ENCODE results near the gene LGALS7.
"Not testable (repeated sequence)": the region's sequence is repeated elsewhere in the genome, so short reads cannot be mapped to it uniquely, and the experiment has no call there.

Gene LGALS7

DNA sequence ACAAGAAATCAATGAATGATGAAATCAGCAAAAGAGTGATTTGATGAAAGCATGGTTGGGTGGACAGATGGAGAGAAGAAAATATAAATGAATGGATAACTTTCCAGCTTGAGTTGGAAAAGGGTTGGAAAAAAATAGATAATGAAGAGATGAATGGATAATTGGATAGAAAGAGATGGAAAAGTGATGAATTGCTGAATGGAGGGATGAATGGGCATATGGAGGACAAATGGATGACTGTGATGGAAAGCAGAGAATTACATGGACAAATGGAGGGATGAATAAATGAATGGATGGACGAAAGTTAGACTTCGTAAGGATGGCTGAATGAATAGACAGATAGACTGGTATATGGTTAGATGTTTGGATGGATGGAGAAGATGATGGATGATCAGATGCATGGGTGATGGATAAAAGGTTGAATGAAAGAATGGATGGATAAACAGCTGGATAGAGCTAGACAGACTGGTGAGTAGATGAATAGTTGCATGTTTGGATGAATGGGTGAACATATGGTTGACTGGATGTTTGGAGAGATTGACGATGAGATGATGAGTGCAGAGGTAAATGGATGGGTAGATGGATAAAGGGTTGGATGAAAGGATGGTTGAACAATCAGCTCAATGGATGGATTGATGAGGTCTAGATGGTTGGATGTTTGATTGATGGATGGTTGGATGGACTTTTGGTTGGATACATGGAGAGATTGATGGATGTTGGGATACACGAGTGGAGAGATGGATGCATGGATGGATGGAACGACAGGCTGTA, 27.4 kb upstream of the LGALS7 start:
- no peak for DNase-seq (ENCODE audit: low read depth in 2 of 2)

DNA sequence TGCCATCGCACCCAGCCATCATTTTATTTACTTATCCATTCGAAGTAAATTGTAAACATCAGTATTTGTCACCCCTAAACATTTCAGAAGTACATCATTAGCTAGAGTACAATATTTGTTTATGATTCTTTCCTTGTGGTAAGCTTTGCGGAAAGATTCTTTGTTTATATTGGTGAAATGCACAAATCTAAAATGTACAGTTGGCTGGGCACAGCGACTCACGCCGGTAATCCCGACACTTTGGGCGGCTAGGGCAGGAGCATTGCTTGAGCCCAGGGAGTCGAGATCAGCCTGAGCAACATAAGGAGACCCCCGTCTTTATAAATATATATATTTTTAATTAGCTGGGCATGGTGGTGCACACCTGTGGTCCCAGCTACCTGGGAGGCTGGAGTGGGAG, 25.8 kb upstream of the LGALS7 start:
- no peak for DNase-seq (ENCODE audit: low read depth in 2 of 2)

DNA sequence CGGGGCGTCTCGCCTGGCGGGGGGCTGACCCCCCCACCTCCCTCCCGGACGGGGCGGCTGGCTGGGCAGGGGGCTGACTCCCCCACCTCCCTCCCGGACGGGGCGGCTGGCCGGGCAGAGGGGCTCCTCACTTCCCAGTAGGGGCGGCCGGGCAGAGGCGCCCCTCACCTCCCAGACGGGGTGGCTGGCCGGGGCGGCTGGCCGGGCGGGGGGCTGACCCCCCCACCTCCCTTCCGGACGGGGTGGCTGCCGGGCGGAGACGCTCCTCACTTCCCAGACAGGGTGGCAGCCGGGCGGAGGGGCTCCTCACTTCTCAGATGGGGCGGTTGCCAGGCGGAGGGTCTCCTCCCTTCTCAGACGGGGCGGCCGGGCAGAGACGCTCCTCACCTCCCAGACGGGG, 24.5 kb upstream of the LGALS7 start:
- DNase-seq (ENCODE audit: low read depth in 2 of 2) = not testable (repeated sequence)

DNA sequence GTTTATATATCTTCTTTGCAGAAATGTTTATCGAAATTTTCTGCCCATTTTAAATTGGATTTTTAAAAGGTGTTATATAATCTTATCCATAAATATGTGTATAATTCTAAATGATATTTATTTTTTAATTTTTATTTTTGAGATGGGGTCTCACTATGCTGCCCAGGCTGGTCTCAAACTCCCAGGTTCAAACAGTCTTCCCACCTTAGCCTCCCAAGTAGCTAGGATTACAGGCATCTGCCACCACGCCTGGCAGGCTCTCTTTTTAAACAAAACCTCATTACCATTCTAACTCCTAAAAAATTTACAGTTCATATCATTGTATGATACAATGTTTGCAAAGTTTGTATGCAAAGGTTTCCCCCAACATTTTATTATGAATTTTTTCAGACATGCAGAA, 22.8 kb upstream of the LGALS7 start:
- no peak for DNase-seq (ENCODE audit: low read depth in 2 of 2)

DNA sequence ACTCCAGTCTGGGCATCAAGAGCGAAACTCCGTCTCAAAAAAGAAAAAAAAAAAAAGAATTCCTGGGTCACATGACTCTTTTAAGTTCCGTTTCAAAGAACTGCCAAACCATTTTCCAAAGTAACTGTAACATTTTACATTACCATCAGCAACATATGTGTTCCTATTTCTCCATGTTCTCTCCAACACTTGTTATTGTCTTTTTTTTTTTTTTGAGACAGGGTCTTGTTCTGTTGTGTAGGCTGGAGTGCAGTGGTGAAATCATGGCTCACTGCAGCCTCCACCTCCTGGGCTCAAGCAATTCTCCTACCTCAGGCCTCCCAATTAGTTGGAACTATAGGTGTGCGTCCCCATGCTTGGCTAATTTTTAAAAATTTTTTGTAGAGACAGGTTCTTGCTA, 22.2 kb upstream of the LGALS7 start:
- DNase-seq (ENCODE audit: low read depth in 2 of 2) = no peak

DNA sequence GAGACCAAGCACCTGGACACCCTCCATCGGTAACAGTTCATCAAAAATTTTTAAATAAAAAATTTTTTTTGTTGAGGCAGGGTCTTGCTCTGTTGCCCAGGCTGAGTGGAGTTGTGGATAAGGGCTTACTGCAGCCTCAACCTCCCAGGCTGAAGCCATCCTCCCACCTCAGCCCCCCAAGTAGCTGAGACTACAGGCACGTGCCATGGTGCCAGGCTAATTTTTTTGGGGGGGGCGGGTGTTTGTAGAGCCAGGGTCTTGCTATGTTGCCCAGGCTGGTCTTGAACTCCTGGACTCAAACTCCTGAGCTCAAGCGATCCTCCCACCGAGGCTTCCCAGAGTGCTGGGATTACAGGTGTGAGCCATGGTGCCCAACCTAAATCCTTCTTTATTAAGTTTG, 20.4 kb upstream of the LGALS7 start:
- DNase-seq (ENCODE audit: low read depth in 2 of 2) = no peak

DNA sequence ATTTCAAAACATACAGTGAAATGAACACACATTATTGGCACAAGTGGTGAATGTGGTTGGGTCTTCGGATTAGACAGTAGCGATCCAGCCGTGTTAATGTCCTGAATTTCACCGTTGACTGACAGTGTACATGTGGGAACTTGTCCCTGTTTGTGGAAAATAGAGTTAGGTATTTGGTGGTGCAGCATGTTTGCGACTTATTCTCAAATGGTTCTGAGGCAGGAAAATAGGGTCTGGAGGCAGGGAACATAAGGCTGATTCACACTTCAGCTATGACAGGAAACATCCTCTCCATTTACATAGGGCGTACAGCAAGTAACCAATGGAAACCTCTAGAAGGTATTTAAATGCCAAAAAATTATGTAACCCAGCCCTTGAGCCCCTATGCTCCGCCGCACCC, 19.9 kb upstream of the LGALS7 start:
- DNase-seq (ENCODE audit: low read depth in 2 of 2) = no peak

DNA sequence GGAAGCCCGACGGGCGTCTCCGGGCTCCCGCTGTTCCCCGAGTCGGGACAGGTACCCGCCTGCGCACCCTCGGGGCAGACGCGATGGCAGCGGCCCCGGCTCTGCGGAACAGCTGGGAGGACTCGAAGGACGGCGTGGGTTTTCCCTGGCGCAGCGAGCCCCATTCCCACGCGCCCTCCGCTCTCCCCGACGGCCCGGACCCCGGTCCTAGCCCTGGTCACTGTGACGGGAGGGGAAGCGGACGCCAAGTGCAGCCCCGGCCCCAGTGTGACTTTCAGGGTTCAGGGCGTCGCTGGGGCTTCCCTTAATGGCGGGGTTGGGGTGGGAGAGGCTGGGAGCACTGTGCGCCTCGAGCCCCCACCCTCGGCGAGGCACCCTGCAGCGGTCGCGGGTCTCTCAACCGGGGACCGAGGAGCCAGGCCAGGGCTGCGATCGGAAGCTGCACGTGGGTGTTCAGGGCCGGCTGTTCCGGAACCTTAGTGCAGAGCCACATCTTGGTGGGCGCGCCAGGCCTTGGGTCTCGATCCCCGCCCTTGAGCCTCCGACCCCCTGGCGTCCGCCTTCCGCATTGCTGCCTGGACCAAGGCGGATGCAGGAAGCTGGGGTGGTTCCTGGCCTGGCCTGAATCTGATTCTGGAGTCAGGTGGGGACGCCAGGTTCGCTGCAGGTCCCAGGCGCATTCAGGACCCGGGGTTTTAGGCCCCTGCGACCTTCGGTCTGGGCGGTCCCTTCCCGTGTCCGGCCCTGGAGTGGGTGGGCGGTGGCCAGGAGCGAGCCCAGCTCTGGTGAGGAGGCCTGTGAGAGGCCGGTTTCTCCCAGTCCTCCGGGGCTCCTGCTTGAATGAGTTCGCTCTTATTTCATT, 19.2 kb upstream of the LGALS7 start:
- peak in 1 of 2 donors; percentile 15 for DNase-seq (ENCODE audit: low read depth in 2 of 2)

DNA sequence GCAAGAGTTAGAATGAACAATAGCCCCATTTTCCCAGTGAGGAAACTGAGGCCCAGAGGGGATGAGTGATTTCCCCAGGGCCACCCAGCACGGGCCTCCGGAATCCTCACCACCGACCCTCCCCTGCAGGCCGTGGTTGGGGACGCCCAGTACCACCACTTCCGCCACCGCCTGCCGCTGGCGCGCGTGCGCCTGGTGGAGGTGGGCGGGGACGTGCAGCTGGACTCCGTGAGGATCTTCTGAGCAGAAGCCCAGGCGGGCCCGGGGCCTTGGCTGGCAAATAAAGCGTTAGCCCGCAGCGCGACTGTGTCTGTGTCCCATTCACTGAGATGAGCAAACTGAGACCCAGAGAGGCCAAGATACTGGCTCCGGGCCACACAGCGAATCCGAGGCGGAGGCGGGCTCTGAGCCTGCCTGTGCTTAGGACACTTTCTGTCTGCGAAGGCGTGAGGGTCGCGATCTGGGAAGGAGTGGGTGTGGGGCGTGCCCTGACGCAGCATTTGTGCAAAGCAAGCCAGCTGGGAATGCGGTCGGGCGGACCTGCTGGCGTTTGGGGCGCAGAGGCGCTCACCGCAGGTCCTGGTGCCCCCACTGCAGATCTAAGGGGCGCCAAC, 18.2 kb upstream of the LGALS7 start:
- not testable (repeated sequence) for DNase-seq (ENCODE audit: low read depth in 2 of 2)

DNA sequence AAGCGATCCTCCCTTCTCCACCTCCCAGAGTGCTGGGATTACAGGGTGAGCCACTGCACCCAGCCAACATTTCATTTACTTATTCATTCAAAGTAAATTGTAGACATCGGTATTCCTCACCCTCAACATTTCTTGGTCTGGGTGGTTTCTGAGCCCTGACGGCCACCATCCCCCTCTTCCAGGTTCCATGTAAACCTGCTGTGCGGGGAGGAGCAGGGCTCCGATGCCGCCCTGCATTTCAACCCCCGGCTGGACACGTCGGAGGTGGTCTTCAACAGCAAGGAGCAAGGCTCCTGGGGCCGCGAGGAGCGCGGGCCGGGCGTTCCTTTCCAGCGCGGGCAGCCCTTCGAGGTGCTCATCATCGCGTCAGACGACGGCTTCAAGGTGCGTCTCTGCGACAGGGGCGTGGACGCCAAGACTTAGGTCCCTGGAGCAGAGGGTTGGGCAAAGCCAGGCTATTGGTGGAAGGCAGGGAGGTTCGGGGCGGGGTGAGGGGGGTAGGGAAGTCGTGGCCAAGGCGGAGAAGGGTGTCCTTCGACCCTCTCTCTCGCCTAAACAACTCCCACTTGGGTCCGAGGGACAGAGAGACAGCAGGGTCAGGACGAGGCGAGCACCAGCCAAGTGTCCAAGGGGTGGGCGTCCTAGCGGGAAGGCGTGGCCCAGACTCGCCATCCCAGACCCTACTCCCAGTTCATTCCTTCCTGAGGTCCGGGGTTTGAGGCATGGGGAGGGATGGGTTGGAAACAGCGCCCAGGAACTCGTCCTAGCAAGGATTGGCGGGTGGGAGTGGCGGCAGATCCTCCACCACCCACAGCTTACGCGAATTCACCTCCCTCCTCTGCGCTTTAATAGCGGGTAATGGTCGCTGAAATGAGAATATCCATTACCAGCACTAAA, 17.4 kb upstream of the LGALS7 start:
- not testable (repeated sequence) for DNase-seq (ENCODE audit: low read depth in 2 of 2)

DNA sequence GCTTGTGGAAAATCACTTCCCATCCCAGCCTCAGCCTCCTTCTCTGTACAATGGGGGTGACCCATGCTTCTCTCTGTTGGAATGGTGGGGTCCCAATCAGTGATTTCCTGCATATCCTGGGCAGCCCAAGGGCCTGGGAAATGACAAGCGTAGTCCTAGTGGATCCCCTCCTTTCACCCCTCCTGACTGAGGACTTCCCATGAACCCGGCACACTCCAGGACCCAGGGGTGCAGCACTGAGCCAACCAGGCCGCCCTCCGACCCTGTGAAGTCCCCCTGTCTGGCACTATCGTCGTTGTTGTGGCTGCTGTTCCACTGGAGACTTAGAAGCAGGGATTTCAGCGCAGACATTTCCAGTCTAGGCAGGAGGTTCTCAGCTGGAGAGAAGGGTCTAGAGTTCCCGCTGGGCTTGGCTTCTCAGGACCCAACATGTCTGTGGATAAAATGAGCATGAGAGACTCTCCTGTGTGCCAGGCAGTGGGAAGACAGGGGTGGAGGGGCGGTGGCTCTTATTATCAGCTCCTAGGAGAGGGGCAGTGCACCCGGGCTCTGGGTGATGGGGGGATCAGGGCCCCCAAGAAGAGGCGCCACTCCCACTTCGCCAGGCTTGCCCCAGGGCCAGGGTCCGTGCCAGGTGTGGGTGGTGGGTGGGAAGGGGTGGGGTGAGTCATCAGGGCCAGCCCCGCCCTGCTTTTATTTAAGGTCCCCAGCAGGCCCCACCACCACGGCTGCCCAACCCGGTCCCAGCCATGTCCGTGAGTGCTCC, 15.3 kb upstream of the LGALS7 start, which contains the start of gene LGALS7B:
Gene LGALS7B (plus strand): TSS at position 723 of the 766 bp plus-strand sequence. CDS start 27 bp downstream, at position 750.
- DNase-seq (ENCODE audit: low read depth in 2 of 2) = no peak

DNA sequence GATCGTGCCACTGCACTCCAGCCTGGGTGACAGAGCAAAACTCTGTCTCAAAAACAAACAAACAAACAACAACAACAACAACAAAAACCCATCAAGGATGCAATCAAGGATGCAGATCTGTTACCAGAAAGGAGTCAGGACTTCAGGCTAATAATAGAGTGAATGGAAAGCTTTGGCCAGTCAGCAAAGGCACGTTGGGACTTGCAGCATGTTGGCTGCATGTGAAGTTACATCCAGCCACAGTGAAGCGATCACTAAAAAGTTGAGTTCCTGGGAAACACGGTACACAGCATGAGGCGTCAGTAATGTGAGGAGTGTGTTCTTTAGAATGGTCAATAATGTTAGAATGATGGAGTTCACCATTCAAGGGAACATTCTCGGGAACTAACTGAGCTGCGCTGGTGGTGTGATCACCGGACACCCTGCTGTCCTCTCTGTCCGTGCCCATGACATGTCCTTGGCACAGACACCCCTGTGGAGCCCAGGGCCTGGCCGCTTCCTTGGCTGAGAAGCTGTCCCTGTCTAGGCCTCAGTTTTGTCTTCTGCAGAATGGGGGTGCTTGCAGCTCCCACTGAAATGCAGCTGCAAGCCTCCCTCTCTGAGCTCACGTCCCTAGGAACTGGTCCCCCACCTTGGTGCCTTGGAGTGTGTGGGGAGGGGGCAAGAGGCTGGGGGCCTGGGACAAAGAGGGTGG, 13.4 kb upstream of the LGALS7 start:
- no peak for DNase-seq (ENCODE audit: low read depth in 2 of 2)

DNA sequence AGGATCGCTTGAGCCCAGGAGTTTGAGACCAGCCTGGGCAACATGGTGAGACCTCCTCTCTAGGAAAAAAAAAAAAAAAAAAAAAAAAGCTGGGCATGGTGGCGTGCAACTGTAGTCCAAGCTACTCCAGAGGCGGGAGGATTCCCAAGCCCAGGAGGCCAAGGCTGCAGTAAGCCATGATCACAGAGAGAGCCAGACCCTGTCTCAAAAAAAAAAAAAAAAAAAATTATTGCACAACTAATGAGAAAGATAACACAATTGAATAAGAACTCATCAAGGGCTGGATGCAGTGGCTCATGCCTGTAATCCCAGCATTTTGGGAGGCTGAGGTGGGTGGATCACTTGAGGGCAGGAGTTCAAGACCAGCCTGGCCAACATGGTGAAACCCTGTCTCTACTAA, 12.7 kb upstream of the LGALS7 start:
- not testable (repeated sequence) for DNase-seq (ENCODE audit: low read depth in 2 of 2)

DNA sequence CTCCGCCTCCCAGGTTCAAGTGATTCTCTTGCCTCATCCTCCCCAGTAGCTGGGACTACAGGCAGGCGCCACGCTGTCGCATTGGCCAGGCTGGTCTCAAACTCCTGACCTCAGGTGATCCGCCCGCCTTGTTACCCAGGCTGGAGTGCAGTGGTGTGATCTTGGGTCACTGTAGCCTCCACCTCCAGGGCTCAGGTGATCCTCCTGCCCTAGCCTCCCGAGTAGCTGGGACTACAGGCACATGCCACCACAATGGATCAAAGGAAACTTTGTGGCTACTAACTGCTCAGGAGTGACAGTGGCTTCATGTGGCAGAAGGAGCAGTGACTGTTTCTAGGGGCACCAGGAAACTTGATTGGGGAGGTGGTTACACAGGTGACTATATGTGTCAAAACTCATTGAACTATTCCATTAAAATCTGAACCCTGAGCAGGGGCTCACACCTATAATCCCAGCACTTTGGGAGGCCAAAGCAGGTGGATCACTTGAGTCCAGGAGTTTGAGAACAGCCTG, 11.9 kb upstream of the LGALS7 start:
- DNase-seq (ENCODE audit: low read depth in 2 of 2) = no peak

DNA sequence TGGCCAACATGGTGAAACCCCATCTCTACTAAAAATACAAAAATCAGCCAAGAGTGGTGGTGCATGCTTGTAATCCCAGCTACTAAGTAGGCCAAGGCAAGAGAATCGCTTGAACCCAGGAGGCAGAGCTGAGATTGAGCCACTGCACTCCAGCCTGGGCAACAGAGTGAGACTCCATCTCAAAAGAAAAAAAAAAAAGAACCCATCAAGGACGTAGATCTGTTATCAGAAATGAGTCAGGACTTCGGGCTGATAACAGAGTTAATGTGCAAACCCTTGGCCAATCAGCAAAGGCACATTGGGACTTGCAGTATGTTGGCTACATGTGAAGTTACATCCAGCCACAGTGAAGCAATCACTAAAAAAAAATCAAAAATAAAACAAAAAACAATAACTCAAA, 10.9 kb upstream of the LGALS7 start:
- no peak for DNase-seq (ENCODE audit: low read depth in 2 of 2)

DNA sequence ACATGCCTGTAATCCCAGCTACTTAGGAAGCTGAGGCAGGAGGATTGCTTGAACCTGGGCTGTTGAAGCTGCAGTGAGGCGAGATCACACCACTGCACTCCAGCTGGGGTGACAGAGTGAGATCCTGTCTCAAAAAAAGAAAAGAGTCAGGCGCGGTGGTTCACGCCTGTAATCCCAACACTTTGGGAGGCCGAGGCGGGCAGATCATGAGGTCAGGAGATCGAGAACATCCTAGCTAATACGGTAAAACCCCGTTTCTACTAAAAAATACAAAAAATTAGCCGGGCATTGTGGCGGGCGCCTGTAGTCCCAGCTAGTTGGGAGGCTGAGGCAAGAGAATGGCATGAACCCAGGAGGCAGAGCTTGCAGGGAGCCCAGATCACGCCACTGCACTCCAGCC, 8.9 kb upstream of the LGALS7 start:
- not testable (repeated sequence) for DNase-seq (ENCODE audit: low read depth in 2 of 2)

DNA sequence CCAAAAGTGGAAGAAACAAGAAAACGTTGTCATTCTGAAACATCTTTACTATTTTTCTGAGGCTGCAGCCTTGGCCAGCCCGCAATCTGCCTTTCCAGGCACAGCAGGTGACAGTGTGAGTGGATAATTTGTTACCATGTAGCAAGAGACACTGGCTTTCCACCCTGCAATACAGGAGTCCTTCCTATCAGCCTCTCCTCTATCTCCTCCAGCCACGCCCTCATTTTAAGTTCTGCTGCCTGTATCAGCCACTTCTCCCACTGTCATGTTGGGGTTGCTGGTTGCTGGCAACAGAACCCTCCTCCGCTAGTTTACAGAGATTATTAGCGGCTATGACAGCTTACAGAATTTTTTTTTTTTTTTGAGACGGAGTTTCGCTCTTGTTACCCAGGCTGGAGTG, 7.7 kb upstream of the LGALS7 start:
- no peak for DNase-seq (ENCODE audit: low read depth in 2 of 2)

DNA sequence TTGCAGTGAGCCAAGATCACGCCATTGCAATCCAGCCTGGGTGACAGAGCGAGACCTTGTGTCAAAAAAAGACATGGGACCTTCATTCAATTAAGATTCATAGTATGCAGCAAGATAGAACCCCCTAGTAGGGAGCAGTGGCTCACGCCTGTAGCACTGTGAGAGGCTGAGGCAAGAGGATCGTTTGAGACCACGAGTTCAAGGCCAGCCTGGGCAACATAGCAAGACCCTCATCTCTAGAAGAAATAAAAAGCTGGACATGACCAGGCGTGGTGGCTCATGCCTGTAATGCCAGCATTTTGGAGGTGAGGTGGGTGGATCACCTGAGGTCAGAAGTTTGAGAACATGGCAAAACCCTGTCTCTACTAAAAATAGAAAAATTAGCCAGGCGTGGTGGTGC, 7.1 kb upstream of the LGALS7 start:
- DNase-seq (ENCODE audit: low read depth in 2 of 2) = no peak

DNA sequence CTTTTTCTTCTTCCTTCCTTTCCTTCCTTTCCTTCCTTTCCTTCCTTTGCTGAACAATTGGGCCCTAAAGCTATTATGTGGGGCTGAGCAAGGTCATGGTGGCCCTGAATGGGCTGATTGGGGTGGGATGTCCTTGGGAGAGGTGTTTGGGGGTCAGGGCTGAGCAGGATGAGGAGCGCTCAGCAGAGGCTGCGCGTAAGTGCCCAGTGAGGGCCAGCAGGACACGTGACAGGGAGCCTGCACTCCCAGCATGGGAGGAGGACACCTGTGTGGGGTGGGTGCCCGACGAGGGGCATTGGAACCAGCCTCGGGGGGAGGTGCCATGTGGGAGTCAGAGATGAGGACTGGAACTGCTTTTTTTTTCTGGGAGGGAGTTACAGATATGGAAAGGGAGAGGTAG, 5.4 kb upstream of the LGALS7 start:
- DNase-seq (ENCODE audit: low read depth in 2 of 2) = no peak
